GM19240 (cell line): ENCODE results near the gene BTN3A1.

Experiments
- DNase-seq: peaks from one replicate; pipeline ENCODE4 v3.0.0; 2011; ENCODE audit warnings: low spot score; ENCODE audit not compliant: insufficient read length

The BTN3A1 gene

DNA sequence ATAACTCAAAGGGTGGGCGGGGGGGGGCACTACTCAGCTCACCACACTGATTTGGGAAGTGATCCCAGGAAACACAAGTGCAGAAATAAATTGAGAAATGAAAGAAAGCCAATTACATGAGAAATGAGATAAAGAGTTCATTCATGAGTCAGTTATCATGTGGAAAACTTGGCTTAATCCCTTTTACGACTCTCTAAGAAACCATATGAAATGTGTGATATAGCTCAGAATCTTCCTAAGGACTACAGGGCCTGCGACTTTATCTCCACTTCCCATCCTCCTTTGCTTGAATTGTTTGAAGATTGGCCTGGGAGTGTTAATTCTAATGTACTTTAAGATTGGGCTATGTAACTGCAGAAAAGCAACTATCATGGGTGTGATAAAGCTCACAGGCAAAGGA lies 22.8 kb upstream of the BTN3A1 start:
- DNase-seq = no peak

DNA sequence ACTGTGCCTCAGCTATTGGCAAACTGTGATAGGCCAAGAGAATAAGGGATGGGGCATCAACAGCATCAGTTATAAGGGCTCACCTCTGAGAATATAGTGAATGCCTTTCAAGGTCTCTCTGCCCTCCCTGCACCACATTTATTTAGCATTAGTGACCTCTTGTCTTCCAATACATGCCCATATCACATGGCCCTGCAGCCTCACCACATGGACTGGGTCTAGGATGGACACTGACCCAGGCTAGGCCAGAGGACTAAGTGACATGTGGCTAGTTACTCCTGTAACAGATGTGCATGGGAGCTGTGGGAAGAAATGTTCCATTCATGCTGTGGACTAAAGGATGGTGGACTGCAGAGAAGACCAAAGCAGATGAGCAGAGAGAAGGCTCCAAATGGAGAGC lies 22.3 kb upstream of the BTN3A1 start:
- DNase-seq = no peak

DNA sequence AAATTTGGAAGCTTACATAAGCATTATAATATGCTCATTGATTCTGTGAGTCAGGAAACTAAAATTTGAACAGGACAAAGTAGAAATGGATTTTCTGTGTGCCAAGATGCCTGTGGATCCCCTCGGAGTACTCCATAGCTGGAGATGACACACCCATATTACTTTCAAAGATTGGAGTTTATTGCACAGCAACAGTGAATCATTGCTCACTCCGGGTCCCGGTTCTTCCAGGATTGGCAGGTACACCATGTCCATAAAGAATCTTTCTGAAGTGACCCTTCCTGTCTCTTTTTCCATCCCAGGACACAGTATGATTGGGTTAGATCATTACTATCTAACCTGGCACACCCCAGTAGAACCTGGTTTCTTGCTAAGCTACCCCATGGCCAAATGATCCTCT lies 21.8 kb upstream of the BTN3A1 start:
- no peak for DNase-seq

DNA sequence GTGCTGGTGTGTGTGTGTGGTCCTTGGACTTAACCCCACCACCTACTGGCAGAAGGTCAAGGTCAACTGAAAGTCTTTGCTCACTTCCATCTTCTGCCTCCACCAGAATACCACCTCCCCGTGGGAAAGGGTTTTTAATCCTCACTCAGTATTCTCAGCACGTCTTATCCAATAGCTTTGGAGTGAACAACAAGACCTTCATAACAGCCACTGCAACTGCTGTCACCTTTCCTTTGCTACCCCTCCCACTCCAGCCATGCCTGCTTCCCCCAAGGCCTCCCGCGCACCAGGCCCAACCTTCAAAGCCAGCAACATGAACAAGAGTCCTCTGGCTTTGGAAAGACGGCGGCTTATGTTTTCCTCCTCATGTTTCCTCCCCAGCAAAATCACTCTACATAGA lies 20.0 kb upstream of the BTN3A1 start:
- DNase-seq = no peak

DNA sequence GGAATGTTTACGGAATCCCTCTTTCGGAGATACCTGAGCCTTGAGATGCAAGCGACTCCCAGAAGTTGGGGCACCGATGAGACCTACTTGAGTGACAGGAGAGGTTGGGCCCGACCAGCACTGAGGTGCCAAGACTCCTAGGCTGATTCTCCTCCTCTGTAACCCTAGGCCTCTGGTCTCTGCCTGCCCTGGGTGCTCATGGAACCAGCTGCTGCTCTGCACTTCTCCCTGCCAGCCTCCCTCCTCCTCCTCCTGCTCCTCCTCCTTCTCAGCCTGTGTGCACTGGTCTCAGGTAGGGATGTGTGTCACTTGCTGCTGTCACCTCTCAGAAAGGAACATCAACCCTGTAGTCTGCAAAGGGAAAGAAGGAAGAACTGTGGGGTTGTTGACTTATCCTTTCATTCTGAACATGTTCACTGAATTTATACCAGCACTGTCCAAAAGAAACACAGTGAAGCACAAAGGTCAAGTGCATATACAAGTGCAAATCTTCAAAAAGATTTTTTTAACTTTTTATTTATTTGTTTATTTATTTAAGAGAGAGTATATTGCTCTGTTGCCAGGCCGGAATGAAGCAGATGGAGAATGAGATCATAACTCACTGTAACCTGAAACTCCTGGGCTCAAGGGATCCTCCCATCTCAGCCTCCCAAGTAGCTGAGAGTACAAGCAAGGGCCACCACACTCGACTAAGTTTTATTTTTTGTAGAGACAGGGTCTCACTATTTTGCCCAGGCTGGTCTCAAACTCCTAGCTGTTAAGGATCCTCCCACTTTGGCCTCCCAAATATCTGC lies 18.3 kb upstream of the BTN3A1 start:
- no peak for DNase-seq

DNA sequence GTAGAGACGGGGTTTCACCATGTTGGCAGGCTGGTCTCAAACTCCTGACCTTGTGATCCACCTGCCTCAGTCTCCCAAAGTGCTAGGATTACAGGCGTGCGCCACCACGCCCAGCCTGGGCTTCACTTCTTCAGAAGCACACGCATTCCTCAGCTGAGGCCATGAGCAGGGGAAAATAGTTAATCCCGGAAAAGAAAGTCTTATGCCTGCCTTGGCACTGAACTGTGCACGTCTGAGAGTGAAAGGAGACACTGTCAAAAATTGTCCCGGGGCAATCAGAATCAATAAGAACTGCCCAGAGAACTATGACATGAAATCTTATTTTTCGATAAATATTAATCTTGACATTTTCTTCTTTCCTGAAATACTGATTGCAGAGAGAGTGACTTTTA lies 16.3 kb upstream of the BTN3A1 start:
- no peak for DNase-seq

DNA sequence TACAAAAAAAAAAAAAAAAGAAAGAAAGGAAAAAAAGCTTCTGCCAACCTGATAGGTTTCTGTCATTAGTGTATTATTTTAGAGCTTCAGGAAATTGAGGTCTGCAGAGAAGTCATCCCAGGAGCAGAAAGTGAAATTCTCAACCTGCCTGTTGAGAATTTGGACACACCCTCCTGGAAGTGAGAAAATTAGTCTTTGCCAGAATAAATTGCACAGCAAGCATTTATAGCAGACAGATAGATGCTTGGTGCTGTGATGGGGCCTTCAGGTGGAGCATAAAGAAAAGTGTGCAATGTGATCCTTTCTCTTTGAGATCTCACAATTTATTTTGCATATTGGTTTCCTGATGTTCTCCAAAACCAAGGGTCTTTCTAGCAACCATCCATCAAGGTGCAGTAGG lies 14.5 kb upstream of the BTN3A1 start:
- no peak for DNase-seq

DNA sequence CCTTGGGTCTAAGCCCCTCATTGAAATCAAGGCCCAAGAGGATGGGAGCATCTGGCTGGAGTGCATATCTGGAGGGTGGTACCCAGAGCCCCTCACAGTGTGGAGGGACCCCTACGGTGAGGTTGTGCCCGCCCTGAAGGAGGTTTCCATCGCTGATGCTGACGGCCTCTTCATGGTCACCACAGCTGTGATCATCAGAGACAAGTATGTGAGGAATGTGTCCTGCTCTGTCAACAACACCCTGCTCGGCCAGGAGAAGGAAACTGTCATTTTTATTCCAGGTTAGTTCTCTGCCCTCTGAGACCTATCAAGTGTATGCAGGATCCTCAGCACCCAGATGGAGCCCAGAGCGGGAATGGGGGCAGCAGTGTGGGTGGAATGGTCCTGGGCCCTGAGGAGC lies 14.1 kb upstream of the BTN3A1 start:
- no peak for DNase-seq

DNA sequence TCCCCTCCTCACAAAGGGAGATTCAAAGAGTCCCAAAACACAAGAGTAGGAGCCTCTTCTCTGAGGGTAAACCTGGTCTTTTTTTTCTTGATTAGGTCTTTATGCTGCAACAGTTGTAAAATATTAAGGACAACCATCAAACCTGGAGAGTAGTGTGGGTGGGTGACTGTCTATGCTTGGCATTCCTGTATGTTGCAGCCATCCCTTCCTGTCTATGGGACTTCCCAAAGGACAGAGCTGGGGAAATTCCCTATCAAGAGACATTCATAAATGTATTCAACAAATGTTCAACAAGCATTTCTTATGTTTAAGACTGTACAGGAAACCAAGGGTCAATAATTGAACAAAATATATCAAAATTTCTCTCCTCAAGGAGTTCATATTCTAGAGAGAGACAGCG lies 13.6 kb upstream of the BTN3A1 start:
- no peak for DNase-seq

DNA sequence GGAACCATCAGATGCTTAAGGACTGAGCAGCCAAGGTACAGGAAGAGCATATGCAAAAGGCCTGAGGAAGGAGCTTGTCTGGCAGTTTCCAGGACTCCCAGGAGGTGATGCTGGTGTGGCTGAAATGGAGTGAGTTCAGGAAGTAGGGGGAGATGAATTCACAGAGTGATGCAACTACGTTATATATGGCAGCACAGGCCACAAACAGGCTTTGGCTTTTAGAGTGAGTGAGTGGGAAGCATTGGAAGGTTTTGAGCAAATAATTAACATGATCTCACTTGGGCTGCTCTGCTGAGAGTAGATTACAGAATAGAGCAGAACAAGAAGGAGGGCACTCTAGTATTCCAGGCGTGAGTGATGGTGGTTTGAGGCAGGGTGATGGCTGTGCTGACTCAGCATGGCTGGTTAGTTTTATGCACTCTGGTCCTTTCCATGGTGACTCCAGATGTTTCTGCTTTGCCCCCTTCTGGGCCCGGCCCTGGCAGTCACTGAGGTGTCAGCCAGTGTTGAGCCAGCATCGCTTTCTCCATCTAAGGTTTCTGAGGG lies 12.7 kb upstream of the BTN3A1 start:
- DNase-seq = no peak

DNA sequence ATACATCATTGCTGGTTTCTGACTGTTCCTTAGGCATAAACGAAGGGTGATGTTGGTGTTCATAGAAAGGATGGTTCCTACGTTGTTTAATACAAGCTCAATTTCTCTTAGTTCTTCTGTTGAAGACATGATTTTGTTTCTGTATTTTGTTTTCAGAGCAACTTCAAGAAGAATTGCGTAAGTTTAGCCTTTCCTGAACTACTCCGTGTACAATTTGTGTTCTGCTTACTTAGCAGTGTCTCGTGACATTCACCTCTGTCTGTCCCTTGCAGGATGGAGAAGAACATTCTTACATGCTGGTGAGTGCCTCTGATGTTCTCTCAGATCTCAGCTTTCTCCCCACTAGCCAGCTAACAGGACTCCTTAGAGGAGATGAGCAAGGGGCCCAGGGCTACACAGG lies 11.5 kb upstream of the BTN3A1 start:
- DNase-seq = no peak

DNA sequence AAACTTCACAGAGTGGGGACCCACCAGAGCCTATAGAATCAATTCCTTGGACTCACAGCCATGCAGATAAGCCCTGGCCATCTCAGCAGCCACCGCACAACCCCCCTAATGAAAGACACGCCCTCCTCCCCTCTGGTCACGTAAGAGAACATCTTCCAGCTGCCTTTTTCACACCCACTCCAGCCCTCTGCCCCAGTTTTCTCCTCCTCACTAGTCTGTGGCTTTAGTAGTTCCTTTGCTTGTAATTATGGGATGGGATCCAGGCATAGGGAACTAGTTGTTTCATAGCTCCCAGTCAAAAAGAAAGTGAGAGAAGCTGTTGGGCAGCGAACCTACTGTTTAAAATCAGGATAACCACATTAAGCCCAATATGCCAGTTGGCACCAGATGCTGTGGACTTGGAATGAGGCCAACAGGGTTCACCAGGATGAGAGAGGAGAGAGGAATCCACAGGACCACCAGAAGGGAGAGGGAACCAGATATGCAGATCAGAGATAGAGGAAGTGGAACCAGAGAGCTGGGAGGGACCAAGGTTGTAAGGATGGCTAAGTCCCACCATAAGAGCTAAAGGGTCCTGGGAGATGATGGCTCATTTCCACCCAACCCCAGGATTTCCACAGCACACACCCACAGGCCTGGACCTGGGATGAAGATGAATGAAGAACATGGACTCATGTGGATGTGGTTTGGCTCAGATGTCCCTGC lies 9.0 kb upstream of the BTN3A1 start:
- no peak for DNase-seq

DNA sequence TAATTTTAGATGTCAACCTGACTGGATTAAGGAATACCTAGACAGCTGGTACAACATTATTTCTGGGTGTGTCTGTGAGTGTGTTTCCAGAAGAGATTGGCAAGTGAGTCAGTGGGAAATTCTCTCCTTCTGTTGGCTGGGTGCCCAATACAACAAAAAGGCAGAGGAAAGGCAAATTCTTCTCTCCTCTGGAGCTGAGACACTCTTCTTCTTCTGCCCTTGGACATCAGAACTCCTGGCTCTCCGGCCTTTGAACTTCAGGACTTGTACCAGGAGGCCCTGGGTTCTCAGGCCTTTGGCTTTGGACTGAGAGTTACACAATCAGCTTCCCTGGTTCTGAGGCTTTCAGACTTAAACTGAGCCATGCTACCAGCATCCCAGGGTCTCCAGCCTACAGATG lies 7.8 kb upstream of the BTN3A1 start:
- DNase-seq = no peak

DNA sequence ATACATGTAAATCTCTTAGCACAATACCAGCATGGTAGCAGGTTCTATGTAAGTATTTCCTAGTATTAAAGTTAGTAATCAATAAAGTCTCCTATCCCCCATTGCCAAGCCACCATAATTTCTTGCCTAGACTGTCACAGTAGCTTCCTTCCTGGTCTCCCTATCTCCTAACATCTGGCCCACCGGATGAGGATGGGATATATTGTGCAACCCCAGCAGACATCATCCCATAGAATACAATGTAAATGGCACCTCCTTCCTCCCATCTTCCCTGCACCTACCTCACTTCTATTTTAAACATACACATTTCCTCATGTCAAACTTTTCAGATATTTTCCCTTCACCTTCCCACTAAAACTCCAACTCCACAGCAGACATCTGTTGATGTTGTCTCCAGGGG lies 3.5 kb upstream of the BTN3A1 start:
- no peak for DNase-seq

DNA sequence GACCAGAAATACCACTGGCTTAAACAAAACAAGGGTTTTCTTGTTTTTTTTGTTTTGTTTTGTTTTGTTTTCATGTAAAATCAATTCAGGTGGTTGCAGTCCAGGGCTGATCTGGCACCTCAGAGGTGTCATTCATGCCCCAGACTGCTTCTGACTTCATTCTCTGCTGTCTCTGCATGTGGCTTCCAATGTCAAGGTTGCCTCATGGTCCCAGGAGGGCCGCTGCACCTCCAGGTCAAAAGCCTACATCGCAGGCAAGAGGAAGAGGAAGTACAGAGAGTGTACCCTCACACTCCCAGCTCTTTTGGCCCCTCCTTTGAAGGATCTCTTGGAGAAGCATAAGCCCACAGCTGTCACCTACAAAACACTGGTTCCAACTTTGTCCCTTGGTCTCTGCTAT lies 1.4 kb upstream of the BTN3A1 start:
- DNase-seq = no peak

DNA sequence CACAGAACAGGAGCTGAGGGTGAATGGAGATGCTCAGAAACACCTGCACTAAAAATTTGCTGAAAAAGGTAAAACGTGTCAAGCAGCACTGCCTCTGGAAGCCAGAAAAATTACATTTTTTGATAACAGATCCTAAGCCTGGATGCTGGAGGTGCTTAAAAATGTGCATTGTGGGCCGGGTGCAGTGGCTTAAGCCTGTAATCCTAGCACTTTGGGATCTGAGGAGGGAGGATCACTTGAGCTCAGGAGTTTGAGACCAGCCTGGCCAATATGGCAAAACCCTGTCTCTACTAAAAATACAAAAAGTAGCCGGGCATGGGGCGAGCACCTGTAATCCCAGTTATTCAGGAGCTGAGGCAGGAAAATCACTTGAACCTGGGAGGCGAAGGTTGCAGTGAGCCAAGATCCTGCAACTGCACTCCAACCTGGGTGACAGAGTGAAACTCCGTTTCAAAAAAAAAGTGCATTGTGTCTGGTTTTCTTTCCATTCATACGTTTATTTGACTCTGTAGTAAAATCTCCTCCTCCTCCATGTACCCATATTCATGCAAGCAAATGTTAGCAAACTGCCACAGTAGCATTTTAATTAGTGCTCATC lies 587 bp upstream of the BTN3A1 start:
- DNase-seq = no peak

DNA sequence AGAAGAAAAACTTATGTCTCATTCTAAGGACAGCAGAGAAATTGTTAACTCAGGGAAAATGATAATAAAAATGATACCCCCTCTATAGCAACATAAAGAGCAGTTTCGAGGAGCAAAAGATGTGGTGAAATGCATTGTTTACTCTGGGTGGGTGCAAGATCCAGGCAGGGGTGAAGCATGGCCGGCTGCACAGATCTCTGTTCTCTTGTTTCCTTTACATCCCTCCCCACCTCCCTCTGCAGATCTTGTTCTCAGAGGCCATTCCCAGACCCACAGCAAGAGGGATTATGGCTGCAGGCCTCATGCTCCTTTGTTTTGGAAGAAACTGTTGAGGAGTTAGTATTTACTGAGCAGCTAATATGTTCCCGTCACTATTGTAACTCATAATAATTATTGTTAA lies 1.8 kb downstream of the BTN3A1 start:
- no peak for DNase-seq

DNA sequence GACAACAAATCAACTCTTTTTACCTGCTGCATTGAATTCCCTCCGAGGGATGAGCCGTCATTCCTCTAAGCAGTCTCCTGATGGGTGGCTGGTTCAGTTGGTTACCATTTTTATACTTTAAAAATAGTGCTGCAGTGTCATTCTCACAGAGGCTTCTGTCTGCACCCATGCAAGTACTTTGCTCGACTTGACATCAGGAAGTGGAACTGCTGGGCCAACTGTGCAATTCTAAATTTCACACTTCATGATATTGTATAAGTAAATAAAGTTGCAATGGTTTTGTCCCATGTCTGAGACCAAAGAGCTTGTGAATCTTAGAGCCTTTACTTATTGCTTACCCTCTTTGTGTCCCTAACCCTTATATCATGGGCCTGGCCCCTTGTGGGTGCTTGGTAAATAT lies 2.5 kb downstream of the BTN3A1 start:
- no peak for DNase-seq

DNA sequence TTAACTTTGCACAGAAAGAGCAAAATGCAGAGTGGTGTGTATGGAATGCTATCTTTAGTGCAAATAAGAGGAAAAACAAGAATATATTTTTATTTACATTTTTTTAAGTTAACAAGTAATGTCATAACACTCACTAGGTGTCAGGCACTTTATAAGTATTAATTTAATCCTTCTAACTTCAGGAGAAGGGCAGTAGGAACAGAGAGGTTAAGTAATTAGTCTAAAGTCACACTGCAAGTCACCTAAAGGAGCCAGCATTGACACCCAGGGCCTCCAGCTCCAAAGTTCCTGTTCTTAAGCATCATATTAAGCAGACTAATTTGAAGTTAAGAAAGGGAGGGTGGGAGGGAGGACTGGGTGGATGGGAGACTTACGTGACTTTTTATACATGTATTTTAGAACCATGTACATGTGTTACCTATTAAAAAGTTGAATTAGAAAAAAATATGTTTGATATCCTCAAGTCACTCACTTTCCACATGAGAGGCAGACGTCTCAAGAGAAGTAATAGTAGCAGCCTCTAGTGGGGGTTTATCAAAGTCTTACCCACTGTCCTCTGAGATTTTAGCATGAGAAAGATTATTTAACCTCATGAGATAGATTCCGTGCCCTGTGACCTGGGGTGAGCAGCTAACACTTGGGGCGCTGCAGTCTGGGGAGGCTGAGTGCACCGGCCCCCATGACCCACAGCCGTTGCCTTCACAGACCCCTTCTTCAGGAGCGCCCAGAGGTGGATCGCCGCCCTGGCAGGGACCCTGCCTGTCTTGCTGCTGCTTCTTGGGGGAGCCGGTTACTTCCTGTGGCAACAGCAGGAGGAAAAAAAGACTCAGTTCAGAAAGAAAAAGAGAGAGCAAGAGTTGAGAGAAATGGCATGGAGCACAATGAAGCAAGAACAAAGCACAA lies 7.0 kb downstream of the BTN3A1 start:
- DNase-seq = no peak

DNA sequence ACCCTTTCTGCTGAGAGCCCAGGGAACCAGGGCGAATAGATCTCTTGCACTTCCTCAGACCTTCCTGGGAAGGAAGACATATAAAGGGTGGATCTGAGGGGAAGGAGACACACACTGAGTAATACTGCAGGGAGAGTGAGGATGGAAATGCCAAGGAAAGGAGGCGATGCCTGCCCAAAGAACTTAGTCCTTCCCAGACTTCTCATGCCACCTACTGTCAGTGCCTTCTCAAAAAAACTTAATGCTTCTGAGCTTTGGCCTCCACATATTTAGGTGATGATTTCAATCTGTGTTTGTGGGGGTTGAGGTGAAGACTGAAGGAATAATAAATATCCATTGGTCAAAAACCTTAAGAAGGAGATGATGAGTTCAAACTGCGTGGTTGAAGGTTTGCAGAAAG lies 9.7 kb downstream of the BTN3A1 start:
- no peak for DNase-seq

DNA sequence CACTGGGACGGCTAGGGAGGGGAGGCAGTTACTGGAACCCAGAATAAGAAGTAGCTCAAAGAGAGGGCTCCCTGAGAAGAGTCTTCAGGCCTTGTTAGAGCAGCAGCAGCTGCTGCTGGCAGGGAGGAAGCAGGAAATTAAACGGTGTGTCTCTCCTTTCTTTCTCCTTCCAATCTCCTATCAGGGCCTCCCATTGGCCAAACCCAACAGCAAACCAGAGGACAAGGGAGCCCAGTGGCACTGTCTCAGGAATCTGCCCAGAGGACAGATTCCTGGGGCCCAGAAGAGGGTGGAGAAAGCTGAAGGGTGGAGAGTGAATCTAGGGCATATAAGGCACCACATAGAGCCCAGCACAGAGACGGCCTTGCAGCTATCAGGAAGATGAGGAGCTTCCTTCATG lies 10.2 kb downstream of the BTN3A1 start:
- DNase-seq = no peak

DNA sequence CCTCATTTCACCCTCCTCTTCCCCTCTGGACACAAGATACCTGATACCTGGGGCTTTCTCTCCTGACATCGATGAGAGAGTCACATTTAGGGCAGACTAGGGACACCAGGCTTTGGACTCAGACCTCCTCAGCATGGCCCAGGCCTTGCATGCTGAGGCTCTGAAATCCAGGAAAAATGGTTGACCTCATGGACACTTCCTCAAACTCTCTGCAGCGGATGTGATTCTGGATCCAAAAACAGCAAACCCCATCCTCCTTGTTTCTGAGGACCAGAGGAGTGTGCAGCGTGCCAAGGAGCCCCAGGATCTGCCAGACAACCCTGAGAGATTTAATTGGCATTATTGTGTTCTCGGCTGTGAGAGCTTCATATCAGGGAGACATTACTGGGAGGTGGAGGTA lies 10.9 kb downstream of the BTN3A1 start:
- DNase-seq = no peak
